ENCODE data around the gene SPG21. TPM values are rescaled to one million over a fixed set of nuclear protein-coding genes. Genes with fewer than 3 reads are reported as not detected.

SPG21 gene
- total and polyA plus RNA-seq, 2 donors (not counting 1 experiment from before 2014, with no cell fraction given) = 43.7 to 94.4 TPM

DNA sequence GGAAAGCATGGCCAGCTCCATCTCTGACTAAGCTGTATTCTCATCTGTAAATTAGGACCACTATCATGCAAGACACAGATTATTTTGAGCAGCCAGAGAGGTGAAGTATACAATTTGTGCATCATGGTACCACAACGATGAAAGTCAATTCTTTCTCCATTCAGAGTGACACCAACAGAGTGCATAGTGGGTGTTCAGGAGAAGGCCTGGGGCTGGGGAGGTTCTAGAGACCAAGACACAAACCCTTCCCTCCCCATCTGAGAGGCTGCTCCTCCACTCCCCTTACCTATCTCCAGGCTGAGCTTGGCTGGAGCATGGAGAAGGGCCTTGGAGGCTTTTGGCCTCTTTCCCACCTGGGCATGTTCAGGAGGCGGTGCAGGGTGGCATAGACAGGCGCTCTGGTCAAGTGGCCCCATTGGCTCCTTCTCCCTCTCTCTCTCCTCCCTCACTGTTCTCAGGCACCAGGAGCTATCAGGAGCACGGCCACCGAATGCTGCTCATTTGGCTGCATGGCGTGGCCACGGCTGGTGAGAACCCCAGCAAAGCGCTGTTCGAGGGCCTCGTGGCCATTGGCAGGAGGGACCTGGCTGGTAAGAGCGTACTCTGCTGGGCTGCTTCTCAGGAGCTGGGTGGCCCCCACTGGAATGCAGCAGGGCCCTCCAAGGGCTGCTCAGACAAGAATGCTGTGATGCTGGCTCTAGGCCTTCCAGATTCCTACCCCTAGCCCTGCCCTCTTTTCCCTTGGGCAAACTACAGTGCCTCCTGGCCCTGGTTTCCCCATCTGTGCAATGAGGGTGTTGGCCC is 40.1 kb downstream of the SPG21 start:
- Histone ChIP-seq H3K4me1 (ENCODE audit: control insufficient read depth in 2 of 2, insufficient read depth in 2 of 2, low read length in 2 of 2) (no peaks in the 10 kb centered on the region), H3K27ac (ENCODE audit: low read length in 2 of 2) (no peak overlapping the region), H4K20me1 (ENCODE audit: control insufficient read depth, insufficient read depth, low read length, poor library complexity, severe bottlenecking) (no peaks in the 10 kb centered on the region), H3K36me3 (replicated peaks in 1 of 2; ENCODE audit: control extremely low read depth in 1 of 2, control insufficient read depth in 1 of 2, extremely low read depth in 1 of 2, insufficient read depth in 2 of 2, low read length in 1 of 2) (no peaks in the 10 kb centered on the region), H3K79me2 (ENCODE audit: control insufficient read depth, insufficient read depth, low read length) (no peaks in the 10 kb centered on the region), H3K4me2 (replicated peaks; ENCODE audit: low read depth, low read length, poor library complexity, severe bottlenecking) (no peak overlapping the region), H2AFZ (ENCODE audit: insufficient read depth, low read depth, low read length, poor library complexity, severe bottlenecking) (no peak overlapping the region), H3K27me3 (replicated peaks in 1 of 4; ENCODE audit: control extremely low read depth in 1 of 4, control insufficient read depth in 3 of 4, insufficient read depth in 4 of 4, low read length in 3 of 4) (no peaks in the 10 kb centered on the region), H3K9me3 (ENCODE audit: control extremely low read depth in 1 of 3, control insufficient read depth in 2 of 3, insufficient read depth in 1 of 3, low read length in 2 of 3) (no peaks in the 10 kb centered on the region), H3K4me3 (ENCODE audit: control extremely low read depth in 1 of 5, extremely low read depth in 1 of 5, insufficient read depth in 1 of 5, low read depth in 2 of 5, low read length in 4 of 5) (no peak overlapping the region), H3K9ac (ENCODE audit: low read length) (no peak overlapping the region)
- peaks cover 27% of the 10 kb centered on the region for H3K4me1 Mint-ChIP-seq
- no peak overlapping the region for H3K4me3 Mint-ChIP-seq
- H3K27me3 Mint-ChIP-seq = no peaks in the 10 kb centered on the region
- ATAC-seq (ENCODE audit: low read depth) = no peak
- no peak for TF ChIP-seq EZH2 (IDR thresholded peaks at IDR 0.05; ENCODE audit: borderline replicate concordance, insufficient read depth, low read depth, low read length, poor library complexity, severe bottlenecking)
- TF ChIP-seq, protein P1, sequence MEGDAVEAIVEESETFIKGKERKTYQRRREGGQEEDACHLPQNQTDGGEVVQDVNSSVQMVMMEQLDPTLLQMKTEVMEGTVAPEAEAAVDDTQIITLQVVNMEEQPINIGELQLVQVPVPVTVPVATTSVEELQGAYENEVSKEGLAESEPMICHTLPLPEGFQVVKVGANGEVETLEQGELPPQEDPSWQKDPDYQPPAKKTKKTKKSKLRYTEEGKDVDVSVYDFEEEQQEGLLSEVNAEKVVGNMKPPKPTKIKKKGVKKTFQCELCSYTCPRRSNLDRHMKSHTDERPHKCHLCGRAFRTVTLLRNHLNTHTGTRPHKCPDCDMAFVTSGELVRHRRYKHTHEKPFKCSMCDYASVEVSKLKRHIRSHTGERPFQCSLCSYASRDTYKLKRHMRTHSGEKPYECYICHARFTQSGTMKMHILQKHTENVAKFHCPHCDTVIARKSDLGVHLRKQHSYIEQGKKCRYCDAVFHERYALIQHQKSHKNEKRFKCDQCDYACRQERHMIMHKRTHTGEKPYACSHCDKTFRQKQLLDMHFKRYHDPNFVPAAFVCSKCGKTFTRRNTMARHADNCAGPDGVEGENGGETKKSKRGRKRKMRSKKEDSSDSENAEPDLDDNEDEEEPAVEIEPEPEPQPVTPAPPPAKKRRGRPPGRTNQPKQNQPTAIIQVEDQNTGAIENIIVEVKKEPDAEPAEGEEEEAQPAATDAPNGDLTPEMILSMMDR (IDR thresholded peaks at IDR 0.05) = no peak
- DNase-seq = peak; percentile 16
- no peaks in the 10 kb centered on the region for H3K9me3 Mint-ChIP-seq (ENCODE audit: insufficient read depth)
- CTCF ChIA-PET = no interaction called here
- peak overlapping the region; percentile 42 for H3K27ac Mint-ChIP-seq
- intact Hi-C loops (cut with micrococcal nuclease) = no loop called here
- POLR2A ChIA-PET = no interaction called here
- 98% methylated on average over 10 of the region's 11 CpGs for WGBS (ENCODE audit: insufficient coverage)

DNA sequence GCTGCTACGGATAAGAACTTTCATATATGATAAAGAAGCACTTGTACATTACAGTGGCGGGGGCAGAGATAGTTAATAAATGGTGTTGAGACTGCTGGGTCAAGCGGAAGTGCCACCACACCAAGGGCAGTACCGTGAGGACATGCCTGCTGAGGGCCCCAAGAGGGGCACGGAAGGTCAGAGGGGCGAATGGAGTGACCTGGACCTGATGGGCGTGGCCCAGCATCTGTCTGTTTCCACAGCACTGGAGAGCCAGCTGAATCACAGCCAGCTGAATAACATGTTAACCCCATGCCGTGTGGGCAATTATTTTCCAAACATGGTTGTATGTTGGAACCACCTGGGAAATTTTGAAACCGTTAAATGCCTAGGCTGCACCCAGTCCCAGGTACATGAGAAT is 40.8 kb downstream of the SPG21 start:
- WGBS (ENCODE audit: insufficient coverage) = 92% methylated on average over 8 of the region's 9 CpGs
- TF ChIP-seq, protein P1 (IDR thresholded peaks at IDR 0.05) = no peak
- TF ChIP-seq EZH2 (IDR thresholded peaks at IDR 0.05; ENCODE audit: borderline replicate concordance, insufficient read depth, low read depth, low read length, poor library complexity, severe bottlenecking) = no peak
- intact Hi-C loops (cut with micrococcal nuclease) = no loop called here
- POLR2A ChIA-PET = no interaction called here
- Histone ChIP-seq H3K9me3 (ENCODE audit: control extremely low read depth in 1 of 3, control insufficient read depth in 2 of 3, insufficient read depth in 1 of 3, low read length in 2 of 3) (no peaks in the 10 kb centered on the region), H3K4me2 (replicated peaks; ENCODE audit: low read depth, low read length, poor library complexity, severe bottlenecking) (no peak overlapping the region), H3K4me3 (ENCODE audit: control extremely low read depth in 1 of 5, extremely low read depth in 1 of 5, insufficient read depth in 1 of 5, low read depth in 2 of 5, low read length in 4 of 5) (no peak overlapping the region), H2AFZ (ENCODE audit: insufficient read depth, low read depth, low read length, poor library complexity, severe bottlenecking) (no peak overlapping the region), H3K27me3 (replicated peaks in 1 of 4; ENCODE audit: control extremely low read depth in 1 of 4, control insufficient read depth in 3 of 4, insufficient read depth in 4 of 4, low read length in 3 of 4) (no peaks in the 10 kb centered on the region), H3K27ac (ENCODE audit: low read length in 2 of 2) (no peak overlapping the region), H3K79me2 (ENCODE audit: control insufficient read depth, insufficient read depth, low read length) (no peaks in the 10 kb centered on the region), H4K20me1 (ENCODE audit: control insufficient read depth, insufficient read depth, low read length, poor library complexity, severe bottlenecking) (no peaks in the 10 kb centered on the region), H3K36me3 (replicated peaks in 1 of 2; ENCODE audit: control extremely low read depth in 1 of 2, control insufficient read depth in 1 of 2, extremely low read depth in 1 of 2, insufficient read depth in 2 of 2, low read length in 1 of 2) (no peaks in the 10 kb centered on the region), H3K9ac (ENCODE audit: low read length) (no peak overlapping the region), H3K4me1 (ENCODE audit: control insufficient read depth in 2 of 2, insufficient read depth in 2 of 2, low read length in 2 of 2) (no peaks in the 10 kb centered on the region)
- H3K4me3 Mint-ChIP-seq = no peak overlapping the region
- DNase-seq (no peak), ATAC-seq (ENCODE audit: low read depth) (peak; percentile 7)
- H3K27me3 Mint-ChIP-seq = no peaks in the 10 kb centered on the region
- CTCF ChIA-PET = no interaction called here
- no peaks in the 10 kb centered on the region for H3K9me3 Mint-ChIP-seq (ENCODE audit: insufficient read depth)
- peaks cover 22% of the 10 kb centered on the region for H3K4me1 Mint-ChIP-seq
- no peak overlapping the region for H3K27ac Mint-ChIP-seq

Measured in B cell (primary cell).